ENCODE measurements around the gene AFAP1. TPM values are rescaled to one million over a fixed set of nuclear protein-coding genes. Genes with fewer than 3 reads are reported as not detected.

Gene AFAP1
- total RNA-seq, 2 donors from 2014 or later: 32.1 to 40.1 TPM

GRCh38 chr4:7894677-7895181 lies 44.9 kb downstream of the AFAP1 start:
- peaks cover 12 to 45% of the 10 kb centered on the region in 2 donors for H3K4me1 ChIP-seq (ENCODE audit: control insufficient read depth in 1 of 2, low read depth in 2 of 2)
- no peak for TF ChIP-seq CTCF (IDR thresholded peaks at IDR 0.05)
- no peak for ATAC-seq (ENCODE audit: insufficient number of reproducible peaks, low FRiP score, low read depth)
- H3K27ac ChIP-seq: no peak overlapping the region
- H3K4me3 ChIP-seq: no peak overlapping the region
- no peak for DNase-seq (ENCODE audit: low spot score)
- H3K27me3 ChIP-seq (replicated peaks; ENCODE audit: insufficient read depth): no peaks in the 10 kb centered on the region
- H3K9me3 ChIP-seq: no peaks in the 10 kb centered on the region
- no peaks in the 10 kb centered on the region for H3K36me3 ChIP-seq

GRCh38 chr4:7894098-7894676 lies 45.5 kb downstream of the AFAP1 start:
- Histone ChIP-seq H3K36me3 (no peaks in the 10 kb centered on the region), H3K9me3 (no peaks in the 10 kb centered on the region), H3K4me1 (ENCODE audit: control insufficient read depth in 1 of 2, low read depth in 2 of 2) (peaks cover 12 to 41% of the 10 kb centered on the region in 2 donors), H3K4me3 (no peak overlapping the region), H3K27ac (no peak overlapping the region), H3K27me3 (replicated peaks; ENCODE audit: insufficient read depth) (no peaks in the 10 kb centered on the region)
- no peak for TF ChIP-seq CTCF (IDR thresholded peaks at IDR 0.05)
- DNase-seq (ENCODE audit: low spot score) (no peak), ATAC-seq (ENCODE audit: insufficient number of reproducible peaks, low FRiP score, low read depth) (no peak)

- H3K27ac ChIP-seq: no peak overlapping the region
- ATAC-seq (ENCODE audit: insufficient number of reproducible peaks, low FRiP score, low read depth) (no peak), DNase-seq (ENCODE audit: low spot score) (no peak)
- peaks cover 12 to 38% of the 10 kb centered on the region in 2 donors for H3K4me1 ChIP-seq (ENCODE audit: control insufficient read depth in 1 of 2, low read depth in 2 of 2)
- TF ChIP-seq CTCF (IDR thresholded peaks at IDR 0.05): no peak
- H3K4me3 ChIP-seq: no peak overlapping the region
- H3K9me3 ChIP-seq: peaks cover 4% of the 10 kb centered on the region
- H3K36me3 ChIP-seq: no peaks in the 10 kb centered on the region
- H3K27me3 ChIP-seq (replicated peaks; ENCODE audit: insufficient read depth): no peaks in the 10 kb centered on the region
These were observed 46.1 kb downstream of the AFAP1 start for GRCh38 chr4:7893539-7893938.

- Histone ChIP-seq H3K36me3 (no peaks in the 10 kb centered on the region), H3K4me1 (ENCODE audit: control insufficient read depth in 1 of 2, low read depth in 2 of 2) (peaks cover 12 to 39% of the 10 kb centered on the region in 2 donors), H3K27me3 (replicated peaks; ENCODE audit: insufficient read depth) (no peaks in the 10 kb centered on the region), H3K9me3 (peaks cover 4% of the 10 kb centered on the region), H3K4me3 (no peak overlapping the region), H3K27ac (no peak overlapping the region)
- TF ChIP-seq CTCF (IDR thresholded peaks at IDR 0.05): no peak
- ATAC-seq (ENCODE audit: insufficient number of reproducible peaks, low FRiP score, low read depth) (no peak), DNase-seq (ENCODE audit: low spot score) (no peak)
These were observed 47.2 kb downstream of the AFAP1 start for GRCh38 chr4:7892212-7893019.

GRCh38 chr4:7890635-7891393 lies 48.8 kb downstream of the AFAP1 start:
- peaks cover 4% of the 10 kb centered on the region for H3K9me3 ChIP-seq
- peak overlapping the region; percentile 9 for H3K4me3 ChIP-seq
- H3K27ac ChIP-seq: no peak overlapping the region
- TF ChIP-seq CTCF (IDR thresholded peaks at IDR 0.05): no peak
- peaks cover 25 to 52% of the 10 kb centered on the region in 2 donors for H3K4me1 ChIP-seq (ENCODE audit: control insufficient read depth in 1 of 2, low read depth in 2 of 2)
- no peaks in the 10 kb centered on the region for H3K36me3 ChIP-seq
- H3K27me3 ChIP-seq (replicated peaks; ENCODE audit: insufficient read depth): no peaks in the 10 kb centered on the region
- ATAC-seq (ENCODE audit: insufficient number of reproducible peaks, low FRiP score, low read depth) (no peak), DNase-seq (ENCODE audit: low spot score) (no peak)

All from thoracic aorta (tissue), 2 donors.